ENCODE measurements around the gene CDH23.

CDH23 gene

GRCh38 chr10:71467569-71468362, 71.0 kb downstream of the CDH23 start:
- DNase-seq: no peak

GRCh38 chr10:71468363-71469094, 71.8 kb downstream of the CDH23 start:
- DNase-seq: no peak

GRCh38 chr10:71471006-71471405, 74.3 kb downstream of the CDH23 start:
- DNase-seq: no peak

GRCh38 chr10:71471957-71472365, 75.2 kb downstream of the CDH23 start:
- no peak for DNase-seq

GRCh38 chr10:71472466-71472865, 75.7 kb downstream of the CDH23 start:
- DNase-seq: no peak

GRCh38 chr10:71472912-71473311, 76.2 kb downstream of the CDH23 start:
- DNase-seq: no peak

GRCh38 chr10:71473671-71474599, 77.2 kb downstream of the CDH23 start:
- DNase-seq: no peak

GRCh38 chr10:71474702-71475242, 78.1 kb downstream of the CDH23 start:
- DNase-seq: no peak

GRCh38 chr10:71475243-71475871, 78.6 kb downstream of the CDH23 start:
- no peak for DNase-seq

- DNase-seq: no peak
These were observed 79.7 kb downstream of the CDH23 start for GRCh38 chr10:71476228-71477011.

GRCh38 chr10:71478173-71478572, 81.5 kb downstream of the CDH23 start:
- no peak for DNase-seq

- DNase-seq: no peak
These were observed 82.2 kb downstream of the CDH23 start for GRCh38 chr10:71478813-71479365.

GRCh38 chr10:71479831-71480230, 83.1 kb downstream of the CDH23 start:
- DNase-seq: no peak

GRCh38 chr10:71480662-71481061, 83.9 kb downstream of the CDH23 start:
- no peak for DNase-seq

GRCh38 chr10:71481746-71482410, 85.2 kb downstream of the CDH23 start:
- no peak for DNase-seq

GRCh38 chr10:71482620-71483019, 85.9 kb downstream of the CDH23 start:
- no peak for DNase-seq

GRCh38 chr10:71483135-71483534, 86.4 kb downstream of the CDH23 start:
- no peak for DNase-seq

GRCh38 chr10:71483885-71484751, 87.4 kb downstream of the CDH23 start:
- no peak for DNase-seq

GRCh38 chr10:71486484-71487114, 89.9 kb downstream of the CDH23 start:
- no peak for DNase-seq

Measured in effector CD8-positive, alpha-beta T cell (primary cell).